GDM1 (cell line): Measurements from ENCODE around the gene COMMD9.

Experiments used
- DNase-seq: peaks from one replicate; lab custom pipeline; 2025; lab: John Stamatoyannopoulos, UW

The COMMD9 gene

DNA sequence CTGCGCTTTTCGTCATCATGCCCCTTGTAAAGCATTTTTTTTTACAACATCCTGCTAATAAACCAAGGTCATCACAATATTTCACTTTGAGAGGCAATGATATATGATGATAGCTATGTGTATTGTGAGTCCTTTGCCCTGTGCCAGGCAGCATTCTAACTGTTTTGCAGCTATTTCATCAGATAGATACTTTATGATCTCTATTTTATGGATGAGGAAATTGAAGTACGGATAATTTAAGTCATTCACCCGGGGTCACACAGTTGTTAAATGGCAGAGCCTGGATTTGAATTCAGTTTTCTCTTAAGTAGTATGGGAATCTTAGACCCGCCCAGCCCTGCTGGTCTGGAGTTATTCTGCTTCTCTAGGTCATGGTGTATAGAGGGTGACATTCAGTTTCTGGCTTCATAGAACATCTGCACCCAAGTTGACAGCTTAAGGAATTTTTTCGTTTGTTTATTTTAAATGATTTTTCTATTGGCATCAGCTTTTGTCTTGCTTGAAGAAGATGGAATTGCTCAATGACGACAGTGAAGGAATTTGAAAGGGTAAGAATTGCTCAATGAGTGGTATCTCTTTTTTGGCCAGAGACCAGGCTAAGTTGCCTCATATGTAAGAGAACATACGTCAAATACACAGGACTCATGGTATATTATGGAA, 7.8 kb upstream of the COMMD9 start:
- no peak for DNase-seq

DNA sequence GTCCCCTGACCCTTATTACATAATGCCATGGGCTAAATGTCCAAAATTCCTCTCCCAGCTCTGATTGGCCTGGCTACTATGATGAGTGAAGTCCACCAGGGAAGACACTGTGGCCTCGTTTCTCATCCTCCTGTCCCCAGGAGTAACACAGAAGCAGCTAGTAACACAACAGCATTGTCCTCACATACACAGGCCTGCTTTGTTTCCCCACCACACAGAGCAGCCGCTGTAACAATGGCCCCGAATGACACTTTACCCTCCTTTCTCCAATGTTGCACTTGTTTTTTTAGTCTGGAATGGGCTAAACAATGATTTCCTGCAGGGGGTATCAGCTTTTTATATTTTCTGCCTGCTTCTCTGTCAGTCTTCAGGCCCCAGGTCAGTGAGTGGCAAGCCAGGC, 6.7 kb upstream of the COMMD9 start, which contains the start of gene PRR5L:
Gene PRR5L (plus strand): TSS at position 363 of the 400 bp plus-strand sequence. CDS start 104,834 bp downstream, outside the sequence.
- DNase-seq: no peak

GRCh38 chr11:36292311-36292722, 3.1 kb upstream of the COMMD9 start:
- DNase-seq: peak; percentile 39

DNA sequence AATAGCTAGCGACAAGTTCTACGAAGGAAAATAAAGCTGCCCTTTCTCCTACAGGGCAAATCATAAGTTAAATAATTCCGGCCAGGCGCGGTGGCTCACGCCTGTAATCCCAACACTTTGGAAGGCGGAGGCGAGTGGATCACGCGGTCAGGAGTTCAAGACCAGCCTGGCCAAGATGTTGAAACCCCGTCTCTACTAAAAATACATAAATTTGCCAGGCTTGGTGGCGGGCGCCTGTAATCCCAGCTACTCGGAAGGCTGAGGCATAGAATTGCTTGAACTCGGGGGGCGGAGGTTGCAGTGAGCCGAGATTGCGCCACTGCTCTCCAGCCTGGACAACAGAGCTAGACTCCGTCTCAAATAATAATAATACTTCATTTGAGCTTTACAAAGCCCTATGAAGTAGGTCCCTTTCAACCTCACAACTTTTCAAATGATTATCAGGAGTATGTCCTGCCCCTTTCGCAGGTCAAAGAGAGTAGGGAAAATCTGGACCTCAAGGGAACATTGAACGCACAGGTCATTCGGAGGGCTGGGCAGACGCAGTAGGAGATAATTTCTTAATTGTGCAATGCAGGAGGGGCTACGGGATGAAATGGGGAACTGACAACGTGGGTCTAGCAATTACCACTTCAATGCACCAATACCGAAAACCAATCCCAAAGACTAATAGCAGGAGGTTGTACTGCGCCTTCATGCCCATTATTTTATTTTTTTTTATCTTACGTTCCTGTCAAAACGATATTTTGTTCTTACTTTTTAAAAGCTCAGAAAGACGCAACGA, 590 bp downstream of the COMMD9 start:
- no peak for DNase-seq

- DNase-seq: no peak
Measured at GRCh38 chr11:36282926-36283325, 6.3 kb downstream of the COMMD9 start.

- DNase-seq: no peak
Measured at GRCh38 chr11:36281850-36282249, 7.4 kb downstream of the COMMD9 start.

GRCh38 chr11:36280531-36280930, 8.7 kb downstream of the COMMD9 start:
- DNase-seq: no peak

- DNase-seq: no peak
Measured at GRCh38 chr11:36278531-36279282, 10.5 kb downstream of the COMMD9 start.

GRCh38 chr11:36274414-36274813, 14.8 kb downstream of the COMMD9 start:
- no peak for DNase-seq

DNA sequence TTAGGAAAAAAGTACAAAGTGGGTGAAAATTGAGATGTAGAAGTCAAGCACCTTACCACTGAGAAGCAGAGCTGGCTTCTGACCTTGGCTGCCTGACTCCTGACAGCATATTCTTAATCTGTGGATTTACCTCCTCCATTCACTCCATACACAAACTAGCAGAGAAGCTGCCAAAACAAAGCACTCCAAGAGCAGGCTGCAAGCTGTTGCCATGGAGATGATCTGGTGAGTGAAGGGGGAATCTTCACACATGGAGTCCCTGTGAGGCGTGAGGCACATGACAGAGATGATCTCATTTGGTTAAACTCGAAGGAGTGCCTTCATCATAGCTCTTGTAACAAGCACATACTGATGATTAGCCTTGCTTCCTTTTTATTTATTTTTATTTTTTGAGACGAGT, 16.1 kb downstream of the COMMD9 start:
- no peak for DNase-seq

GRCh38 chr11:36271794-36272407, 17.3 kb downstream of the COMMD9 start:
- no peak for DNase-seq

- DNase-seq: no peak
Measured at GRCh38 chr11:36270701-36271100, 18.5 kb downstream of the COMMD9 start.

GRCh38 chr11:36268337-36268985, 20.8 kb downstream of the COMMD9 start:
- DNase-seq: no peak

DNA sequence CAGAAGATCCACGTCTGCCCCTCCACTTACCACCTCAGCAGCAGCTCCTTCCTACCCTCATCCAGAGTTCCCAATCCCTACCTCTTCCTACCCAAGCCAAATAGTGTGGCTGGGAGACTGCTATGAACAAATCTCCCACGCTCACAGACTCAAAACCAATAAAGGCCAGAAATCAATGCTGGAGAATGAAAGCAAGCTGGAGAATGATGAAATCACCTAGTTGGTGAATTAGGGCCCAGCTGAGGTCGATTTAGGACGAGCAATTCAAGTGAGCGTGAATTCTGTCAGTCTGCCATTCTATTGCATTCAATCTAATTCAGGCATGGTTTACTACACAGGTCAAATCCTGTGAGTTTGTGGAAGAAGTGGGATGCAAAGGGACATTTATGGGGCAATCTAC, 22.5 kb downstream of the COMMD9 start:
- no peak for DNase-seq

DNA sequence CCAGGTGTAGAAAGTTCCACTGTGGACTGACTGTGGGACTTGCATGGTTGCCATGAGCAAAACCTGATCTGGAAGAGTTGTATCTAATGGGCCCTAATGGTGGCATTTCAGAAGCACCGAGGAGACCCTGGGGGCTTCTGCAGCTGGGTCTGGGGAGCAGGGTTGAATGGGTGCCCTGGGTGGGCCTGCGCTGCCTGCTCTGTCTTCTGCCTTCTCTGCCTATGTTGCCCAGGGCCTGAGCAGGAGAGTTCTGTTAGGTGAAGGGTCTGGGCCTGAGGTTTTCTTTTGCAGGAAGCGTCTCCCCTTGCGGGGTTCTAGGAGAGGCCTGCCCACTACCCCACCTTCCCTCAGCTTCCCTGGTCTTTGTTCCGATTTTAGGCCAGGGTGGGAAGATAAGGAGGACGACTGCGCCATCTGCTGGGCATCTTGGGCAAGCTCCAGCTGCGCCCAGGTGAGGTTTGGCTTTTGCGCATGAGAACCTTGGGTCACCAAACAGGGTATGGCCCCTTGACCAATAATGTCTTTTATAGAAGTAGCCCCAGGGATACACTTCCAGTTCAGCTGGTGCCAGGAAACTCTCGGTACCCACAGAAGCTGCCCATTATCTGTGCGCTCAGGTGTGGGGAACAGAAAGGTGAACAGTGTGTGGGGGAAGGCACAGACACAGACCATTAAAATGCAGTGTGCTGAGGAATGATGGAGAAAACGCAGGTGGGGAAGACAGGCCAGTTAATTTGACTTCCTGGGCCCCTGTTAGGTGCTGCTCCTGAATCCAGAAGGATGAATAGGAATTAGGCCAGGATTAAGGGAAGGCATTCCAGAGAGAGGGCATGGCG, 23.2 kb downstream of the COMMD9 start:
- no peak for DNase-seq

GRCh38 chr11:36264973-36265344, 24.3 kb downstream of the COMMD9 start:
- DNase-seq: no peak

DNA sequence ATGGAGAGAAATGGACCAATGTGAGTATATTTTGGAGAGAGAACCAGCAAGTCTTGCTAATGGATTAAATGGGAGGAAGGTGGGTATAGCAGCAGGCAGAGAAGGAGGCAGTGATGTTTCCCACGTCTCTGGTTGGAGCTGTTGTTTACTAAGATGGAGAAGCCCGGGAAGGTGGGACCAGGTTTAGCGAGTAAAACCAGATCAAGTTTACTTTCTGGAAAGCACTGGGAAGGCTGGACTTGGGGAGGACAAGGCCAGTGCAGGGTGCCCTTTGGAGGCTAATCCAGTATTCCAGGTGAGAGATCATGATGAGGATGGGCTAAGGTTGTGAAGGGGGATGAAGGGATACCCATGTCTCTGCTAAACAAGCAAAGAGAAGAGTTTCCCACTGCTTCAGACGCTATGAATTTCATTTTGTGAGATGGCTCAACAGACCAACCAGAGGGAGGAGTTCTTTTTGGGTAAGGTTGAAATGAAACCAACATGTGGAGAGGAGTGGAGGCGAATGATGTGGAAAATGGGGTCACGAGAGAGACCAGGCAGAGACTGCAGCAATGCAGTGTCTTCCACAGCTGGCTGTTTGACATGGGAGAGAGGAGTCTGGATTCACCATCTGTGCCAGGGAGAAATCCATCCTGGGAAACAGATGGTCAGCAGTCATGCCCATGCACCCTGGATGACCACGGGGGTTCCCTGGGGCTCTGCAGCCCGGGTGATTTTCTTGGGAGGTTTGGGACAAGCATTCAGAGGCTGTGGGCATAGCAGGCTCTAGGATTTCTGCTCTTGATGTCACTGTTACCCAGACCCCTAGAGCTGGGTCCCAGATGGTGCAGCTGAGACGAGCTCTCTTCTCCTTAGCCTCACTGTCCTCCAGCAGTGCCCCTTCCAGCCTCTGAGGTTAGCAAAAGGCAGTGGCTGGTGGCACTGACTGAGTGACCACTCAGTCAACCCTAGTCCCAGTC, 24.9 kb downstream of the COMMD9 start:
- no peak for DNase-seq

- no peak for DNase-seq
Measured at GRCh38 chr11:36261094-36261493, 28.1 kb downstream of the COMMD9 start.

DNA sequence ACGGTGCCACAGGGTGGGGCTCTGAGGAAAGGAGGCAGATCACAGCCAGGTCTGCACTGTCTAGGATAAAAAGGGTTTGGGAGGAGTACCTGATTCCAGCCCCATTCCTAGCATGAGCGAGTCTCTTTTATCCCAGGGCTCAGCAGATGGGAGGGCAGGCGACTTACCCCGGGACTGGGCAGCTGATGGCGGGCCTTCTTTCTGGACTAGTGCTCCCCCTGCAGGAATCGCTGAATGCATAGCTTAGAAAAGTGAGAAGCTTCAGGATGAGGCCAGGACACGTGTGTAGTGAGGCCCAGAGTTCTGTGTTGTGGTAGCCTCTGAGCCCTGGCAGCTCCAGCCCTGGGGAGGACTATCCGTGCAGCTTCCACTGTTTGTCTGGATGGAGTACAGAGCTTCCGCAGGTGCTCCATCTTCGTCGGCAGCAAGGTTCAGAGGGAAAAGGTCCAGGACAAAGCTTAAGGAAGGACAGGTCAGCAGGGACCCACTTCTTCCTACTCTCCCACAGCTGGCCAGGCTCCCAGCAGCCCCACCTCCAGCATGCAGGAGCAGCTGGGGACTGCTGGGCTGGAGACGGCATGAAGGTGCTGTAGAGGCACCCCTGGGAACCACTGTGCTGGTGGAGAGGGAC, 30.4 kb downstream of the COMMD9 start:
- peak; percentile 28 for DNase-seq
